OCI-LY1 (cell line): ENCODE measurements around the gene LRRFIP1.

Experiments used
- EZH2 ChIP-seq: fragments of 200-600 bp; sonication (generic), shearing (Covaris generic); IDR thresholded peaks from 2 replicates; pipeline ENCODE4 v1.8.0; 2017; ENCODE audit warnings: borderline replicate concordance, mixed run types, mild to moderate bottlenecking, antibody characterized with exemption, low read length, moderate library complexity, mixed read lengths
- TF ChIP-seq, protein P1 (sequence below): fragments of 200-600 bp; sonication (generic), shearing (Covaris generic); IDR thresholded peaks from 2 replicates; pipeline ENCODE4 v1.5.1; 2017; ENCODE audit warnings: mild to moderate bottlenecking, antibody characterized with exemption, low read length, moderate library complexity, mixed read lengths

DNA sequence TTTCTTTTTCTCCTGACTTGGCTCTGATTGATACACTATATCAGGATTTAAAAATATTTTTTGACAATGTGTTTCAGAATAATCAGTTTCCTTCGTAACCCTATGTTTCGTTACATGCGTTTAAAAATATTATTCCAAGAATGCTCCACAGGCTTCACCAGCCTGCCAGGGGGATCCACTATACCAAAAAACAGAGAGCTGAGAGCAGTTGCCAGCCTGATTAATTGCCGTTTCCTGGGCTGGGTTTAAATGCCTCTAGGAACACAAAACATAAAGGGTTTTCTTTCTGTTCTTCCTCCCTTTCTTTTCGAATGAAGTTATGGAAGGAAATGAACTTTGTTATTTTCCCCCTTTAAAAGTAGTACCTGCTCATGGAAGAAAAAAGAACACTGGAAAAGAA lies 47.9 kb downstream of the LRRFIP1 start:
- TF ChIP-seq, protein P1, sequence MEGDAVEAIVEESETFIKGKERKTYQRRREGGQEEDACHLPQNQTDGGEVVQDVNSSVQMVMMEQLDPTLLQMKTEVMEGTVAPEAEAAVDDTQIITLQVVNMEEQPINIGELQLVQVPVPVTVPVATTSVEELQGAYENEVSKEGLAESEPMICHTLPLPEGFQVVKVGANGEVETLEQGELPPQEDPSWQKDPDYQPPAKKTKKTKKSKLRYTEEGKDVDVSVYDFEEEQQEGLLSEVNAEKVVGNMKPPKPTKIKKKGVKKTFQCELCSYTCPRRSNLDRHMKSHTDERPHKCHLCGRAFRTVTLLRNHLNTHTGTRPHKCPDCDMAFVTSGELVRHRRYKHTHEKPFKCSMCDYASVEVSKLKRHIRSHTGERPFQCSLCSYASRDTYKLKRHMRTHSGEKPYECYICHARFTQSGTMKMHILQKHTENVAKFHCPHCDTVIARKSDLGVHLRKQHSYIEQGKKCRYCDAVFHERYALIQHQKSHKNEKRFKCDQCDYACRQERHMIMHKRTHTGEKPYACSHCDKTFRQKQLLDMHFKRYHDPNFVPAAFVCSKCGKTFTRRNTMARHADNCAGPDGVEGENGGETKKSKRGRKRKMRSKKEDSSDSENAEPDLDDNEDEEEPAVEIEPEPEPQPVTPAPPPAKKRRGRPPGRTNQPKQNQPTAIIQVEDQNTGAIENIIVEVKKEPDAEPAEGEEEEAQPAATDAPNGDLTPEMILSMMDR, result no peak
- TF ChIP-seq EZH2, result no peak
